DND-41 (cell line): ENCODE data around the gene TAB2.

Experiments
- ATAC-seq: fragments of 200-7000 bp; cut with Tn5 transposase; 3 replicates; pipeline ENCODE4 v1.9.1; 2021; ENCODE audit warnings: low read depth; ENCODE audit not compliant: insufficient read depth
- DNase-seq: peaks from one replicate; pipeline ENCODE4 v3.0.0-alpha.2; 2020
- H2AFZ ChIP-seq: 2 replicates; pipeline ENCODE4 v1.6.0; 2012; ENCODE audit warnings: low read depth, low read length
- H3K27ac ChIP-seq: 2 replicates; pipeline ENCODE4 v1.5.1; 2012; ENCODE audit warnings: low read length, inconsistent platforms
- H3K27me3 ChIP-seq: fragments of 200-600 bp; sonication (generic); 2 replicates; pipeline ENCODE4 v1.6.0; 2012; ENCODE audit warnings: low read length, mild to moderate bottlenecking, inconsistent platforms; ENCODE audit not compliant: insufficient read depth, poor library complexity
- H3K36me3 ChIP-seq: 2 replicates; pipeline ENCODE4 v1.5.1; 2012; ENCODE audit warnings: low read length, inconsistent platforms; ENCODE audit not compliant: insufficient read depth
- H3K4me1 ChIP-seq: 2 replicates; pipeline ENCODE4 v1.5.1; 2012; ENCODE audit warnings: mild to moderate bottlenecking, low read length; ENCODE audit not compliant: insufficient read depth
- H3K4me2 ChIP-seq: 2 replicates; pipeline ENCODE4 v1.6.0; 2012; ENCODE audit warnings: mild to moderate bottlenecking, moderate library complexity, low read length, inconsistent platforms; ENCODE audit not compliant: insufficient read depth
- H3K4me3 ChIP-seq, 2 experiments: fragments of 200-600 bp in 1 of 2; shearing (Covaris generic) in 1 of 2; 2 replicates each; pipeline ENCODE4 v1.5.1; 2012 to 2016; ENCODE audit warnings: inconsistent platforms in 2 of 2, low read length in 2 of 2, mild to moderate bottlenecking in 2 of 2, low read depth in 1 of 2, moderate library complexity in 1 of 2
- H3K79me2 ChIP-seq: 2 replicates; pipeline ENCODE4 v1.6.0; 2012; ENCODE audit warnings: low read length, inconsistent platforms; ENCODE audit not compliant: insufficient read depth
- H3K9ac ChIP-seq: 2 replicates; pipeline ENCODE4 v1.6.0; 2012; ENCODE audit warnings: low read depth, mild to moderate bottlenecking, inconsistent platforms, low read length, moderate library complexity
- H3K9me3 ChIP-seq: 2 replicates; pipeline ENCODE4 v1.5.1; 2012; ENCODE audit warnings: low read length, moderate library complexity, mild to moderate bottlenecking, inconsistent platforms; ENCODE audit not compliant: insufficient read depth, severe bottlenecking
- H4K20me1 ChIP-seq: 2 replicates; pipeline ENCODE4 v1.6.0; 2012; ENCODE audit warnings: low read length; ENCODE audit not compliant: insufficient read depth
- EZH2 ChIP-seq: IDR thresholded peaks from 3 replicates; pipeline ENCODE4 v1.6.1; 2012; ENCODE audit warnings: borderline replicate concordance, low read depth, mild to moderate bottlenecking, moderate library complexity, low read length, inconsistent platforms; ENCODE audit not compliant: severe bottlenecking
- TF ChIP-seq, protein P1 (sequence below): IDR thresholded peaks from 2 replicates; pipeline ENCODE4 v1.5.1; 2012; ENCODE audit warnings: borderline replicate concordance, low read length, moderate library complexity, mild to moderate bottlenecking; ENCODE audit not compliant: poor library complexity, severe bottlenecking; ENCODE audit errors: extremely low read depth

TAB2 gene

DNA sequence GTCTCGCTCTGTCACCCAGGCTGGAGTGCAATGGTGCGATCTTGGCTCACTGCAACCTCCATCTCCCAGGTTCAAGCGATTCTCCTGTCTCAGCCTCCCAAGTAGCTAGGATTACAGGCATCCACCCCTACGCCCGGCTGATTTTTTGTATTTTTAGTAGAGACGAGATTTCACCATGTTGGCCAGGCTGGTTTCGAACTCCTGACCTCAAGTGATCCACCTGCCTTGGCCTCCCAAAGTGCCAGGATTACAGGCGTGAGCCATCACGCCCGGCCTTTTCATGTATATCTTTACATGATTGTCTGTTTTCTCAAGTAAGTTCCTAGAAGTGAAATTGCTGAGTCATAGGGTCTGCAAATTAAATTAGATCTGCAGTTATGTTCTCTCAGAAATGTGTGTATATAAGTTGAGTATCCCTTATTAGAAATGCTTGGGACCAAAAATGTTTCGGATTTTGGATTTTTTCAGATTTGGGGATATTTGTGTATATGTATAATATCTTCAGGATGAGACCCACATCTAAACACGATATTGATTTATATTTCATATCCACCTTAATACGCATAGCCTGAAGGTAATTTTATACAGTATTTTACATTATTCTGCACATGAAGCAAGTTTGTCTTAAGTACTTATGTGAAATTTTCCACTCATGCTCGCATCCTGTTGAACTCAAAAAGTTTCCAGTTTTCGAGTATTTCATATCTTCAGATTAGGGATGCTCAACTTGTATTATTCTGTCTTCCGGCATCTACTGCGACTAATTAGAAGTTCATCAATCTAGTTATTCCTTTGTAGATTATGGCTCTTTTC is 40.4 kb downstream of the TAB2 start:
- Histone ChIP-seq H2AFZ (no peak overlapping the region), H3K27me3 (no peaks in the 10 kb centered on the region), H3K79me2 (peaks cover 100% of the 10 kb centered on the region), H3K9me3 (no peaks in the 10 kb centered on the region), H3K9ac (no peak overlapping the region), H3K4me1 (peaks cover 8% of the 10 kb centered on the region; the same call in 1 of the 2 replicates), H3K27ac (no peak overlapping the region), H3K4me3 (no peak overlapping the region), H4K20me1 (peaks cover 45% of the 10 kb centered on the region), H3K4me2 (no peak overlapping the region), H3K36me3 (peaks cover 7% of the 10 kb centered on the region; the same call in 1 of the 2 replicates)
- TF ChIP-seq EZH2 = no peak
- TF ChIP-seq, protein P1, sequence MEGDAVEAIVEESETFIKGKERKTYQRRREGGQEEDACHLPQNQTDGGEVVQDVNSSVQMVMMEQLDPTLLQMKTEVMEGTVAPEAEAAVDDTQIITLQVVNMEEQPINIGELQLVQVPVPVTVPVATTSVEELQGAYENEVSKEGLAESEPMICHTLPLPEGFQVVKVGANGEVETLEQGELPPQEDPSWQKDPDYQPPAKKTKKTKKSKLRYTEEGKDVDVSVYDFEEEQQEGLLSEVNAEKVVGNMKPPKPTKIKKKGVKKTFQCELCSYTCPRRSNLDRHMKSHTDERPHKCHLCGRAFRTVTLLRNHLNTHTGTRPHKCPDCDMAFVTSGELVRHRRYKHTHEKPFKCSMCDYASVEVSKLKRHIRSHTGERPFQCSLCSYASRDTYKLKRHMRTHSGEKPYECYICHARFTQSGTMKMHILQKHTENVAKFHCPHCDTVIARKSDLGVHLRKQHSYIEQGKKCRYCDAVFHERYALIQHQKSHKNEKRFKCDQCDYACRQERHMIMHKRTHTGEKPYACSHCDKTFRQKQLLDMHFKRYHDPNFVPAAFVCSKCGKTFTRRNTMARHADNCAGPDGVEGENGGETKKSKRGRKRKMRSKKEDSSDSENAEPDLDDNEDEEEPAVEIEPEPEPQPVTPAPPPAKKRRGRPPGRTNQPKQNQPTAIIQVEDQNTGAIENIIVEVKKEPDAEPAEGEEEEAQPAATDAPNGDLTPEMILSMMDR = no peak
- ATAC-seq (no peak), DNase-seq (no peak)

DNA sequence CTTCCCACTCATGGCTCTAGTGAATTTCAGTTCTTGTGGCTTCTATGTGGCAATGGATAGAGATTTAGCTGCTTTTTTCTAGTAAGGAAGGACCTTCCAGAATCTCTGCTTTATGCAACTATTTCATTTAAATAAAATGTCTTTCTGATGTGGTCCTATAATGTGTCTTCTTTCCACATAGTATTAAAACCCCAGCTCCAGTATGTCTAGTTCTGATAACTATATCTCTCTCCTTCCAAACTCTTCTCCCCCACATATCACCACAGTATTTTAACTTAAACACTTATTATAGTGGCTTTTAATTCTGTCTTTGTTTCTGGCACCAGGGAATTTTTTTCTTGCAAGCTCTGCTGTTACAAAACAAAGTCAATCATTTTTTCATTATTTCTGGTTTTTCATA is 41.9 kb downstream of the TAB2 start:
- peaks cover 100% of the 10 kb centered on the region for H3K79me2 ChIP-seq
- H3K9ac ChIP-seq = no peak overlapping the region
- DNase-seq (no peak), ATAC-seq (no peak)
- no peak overlapping the region for H3K4me2 ChIP-seq
- TF ChIP-seq EZH2 = no peak
- TF ChIP-seq, protein P1 = no peak
- H4K20me1 ChIP-seq = peaks cover 44% of the 10 kb centered on the region
- no peak overlapping the region for H2AFZ ChIP-seq
- no peak overlapping the region for H3K4me3 ChIP-seq
- H3K36me3 ChIP-seq = peaks cover 7% of the 10 kb centered on the region; the same call in 1 of the 2 replicates
- H3K9me3 ChIP-seq = no peaks in the 10 kb centered on the region
- H3K4me1 ChIP-seq = peaks cover 21% of the 10 kb centered on the region
- H3K27ac ChIP-seq = no peak overlapping the region
- no peaks in the 10 kb centered on the region for H3K27me3 ChIP-seq

DNA sequence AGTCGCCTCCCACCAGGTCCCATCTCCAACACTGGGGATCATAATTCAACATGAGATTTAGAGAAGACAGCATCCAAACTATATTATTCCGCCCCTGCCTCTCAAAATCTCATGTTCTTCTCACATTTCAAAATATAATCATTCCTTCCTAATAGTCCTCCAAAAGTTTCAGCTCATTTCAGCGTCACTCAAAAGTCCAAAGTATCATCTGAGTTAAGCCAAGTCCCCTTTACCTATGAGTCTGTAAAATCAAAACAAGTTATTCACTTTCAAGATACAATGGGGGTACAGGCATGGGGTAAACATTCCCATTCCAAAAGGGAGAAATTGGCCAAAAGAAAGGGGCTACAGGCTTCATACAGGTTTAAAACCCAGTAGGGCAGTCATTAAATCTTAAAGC is 43.0 kb downstream of the TAB2 start:
- DNase-seq = no peak
- H3K9ac ChIP-seq = no peak overlapping the region
- ATAC-seq = no peak
- H3K4me1 ChIP-seq = peaks cover 32% of the 10 kb centered on the region
- no peak overlapping the region for H3K4me2 ChIP-seq
- H3K27ac ChIP-seq = no peak overlapping the region
- no peak overlapping the region for H3K4me3 ChIP-seq
- H3K9me3 ChIP-seq = no peaks in the 10 kb centered on the region
- peaks cover 7% of the 10 kb centered on the region; the same call in 1 of the 2 replicates for H3K36me3 ChIP-seq
- peaks cover 100% of the 10 kb centered on the region for H3K79me2 ChIP-seq
- peaks cover 47% of the 10 kb centered on the region for H4K20me1 ChIP-seq
- TF ChIP-seq, protein P1 = no peak
- no peak for TF ChIP-seq EZH2
- H3K27me3 ChIP-seq = no peaks in the 10 kb centered on the region
- H2AFZ ChIP-seq = no peak overlapping the region
